Hepatocyte (in vitro differentiated cells): Measurements from ENCODE around the gene MED15. TPM values are rescaled to one million over a fixed set of nuclear protein-coding genes. Genes with fewer than 3 reads are reported as not detected.

ENCODE experiments used
- DNase-seq: peaks from one replicate; pipeline ENCODE4 v3.0.0-alpha.2; 2016; ENCODE audit warnings: low spot score
- H2AFZ ChIP-seq: fragments of 200-600 bp; sonication (generic); 2 replicates; pipeline ENCODE4 v1.6.0; 2016; ENCODE audit warnings: antibody characterized with exemption, mild to moderate bottlenecking
- H3K27ac ChIP-seq: fragments of 200-600 bp; sonication (generic); 2 replicates; pipeline ENCODE4 v1.5.1; 2016; ENCODE audit warnings: mild to moderate bottlenecking
- H3K27me3 ChIP-seq: fragments of 200-600 bp; sonication (generic); 2 replicates; pipeline ENCODE4 v1.6.1; 2016
- H3K36me3 ChIP-seq: fragments of 200-600 bp; sonication (generic); replicated peaks from 2 replicates; pipeline ENCODE4 v1.5.1; 2016; ENCODE audit warnings: low read depth; ENCODE audit not compliant: insufficient read depth
- H3K4me1 ChIP-seq: fragments of 200-600 bp; sonication (generic); 2 replicates; pipeline ENCODE4 v1.5.1; 2016; ENCODE audit warnings: mild to moderate bottlenecking, moderate library complexity; ENCODE audit not compliant: insufficient read depth
- H3K4me2 ChIP-seq: fragments of 200-600 bp; sonication (generic); 2 replicates; pipeline ENCODE4 v1.6.0; 2016
- H3K4me3 ChIP-seq: fragments of 200-600 bp; sonication (generic); 2 replicates; pipeline ENCODE4 v1.5.1; 2016; ENCODE audit warnings: mild to moderate bottlenecking
- H3K79me2 ChIP-seq: fragments of 200-600 bp; sonication (generic); 2 replicates; pipeline ENCODE4 v1.6.0; 2017; ENCODE audit warnings: mild to moderate bottlenecking
- H3K9me2 ChIP-seq: fragments of 200-600 bp; sonication (generic); replicated peaks from 2 replicates; pipeline ENCODE4 v1.6.0; 2017; ENCODE audit warnings: mild to moderate bottlenecking; ENCODE audit not compliant: insufficient read depth
- H3K9me3 ChIP-seq: fragments of 200-600 bp; sonication (generic); 2 replicates; pipeline ENCODE4 v1.5.1; 2016; ENCODE audit warnings: low read depth, mild to moderate bottlenecking
- H4K20me1 ChIP-seq: fragments of 200-600 bp; sonication (generic); 2 replicates; pipeline ENCODE4 v1.6.0; 2016; ENCODE audit warnings: mild to moderate bottlenecking; ENCODE audit not compliant: insufficient read depth, poor library complexity, severe bottlenecking
- CTCF ChIP-seq: fragments of 200-600 bp; sonication (generic); IDR thresholded peaks from 2 replicates; pipeline ENCODE4 v1.5.1; 2016; ENCODE audit warnings: antibody characterized with exemption, mild to moderate bottlenecking; ENCODE audit not compliant: poor library complexity
- EZH2 ChIP-seq: fragments of 200-600 bp; sonication (generic); IDR thresholded peaks from 2 replicates; pipeline ENCODE4 v1.6.1; 2016; ENCODE audit warnings: antibody characterized with exemption, mild to moderate bottlenecking, borderline replicate concordance
- EZH2phosphoT487 ChIP-seq: fragments of 200-600 bp; sonication (generic); IDR thresholded peaks from one replicate; pipeline ENCODE4 v1.6.1; 2018; ENCODE audit warnings: antibody characterized with exemption, mild to moderate bottlenecking, low read depth, moderate library complexity; ENCODE audit not compliant: unreplicated experiment, severe bottlenecking
- WGBS: methylation state at CpG from one replicate; pipeline ENCODE4 v1.1.6; 2016; ENCODE audit warnings: low lambda C conversion rate; ENCODE audit errors: missing lambda C conversion rate; 5-methylcytosine and 5-hydroxymethylcytosine counted together
- polyA plus RNA-seq: library from polyadenylated mRNA; unstranded; fragments of >200 nt; fragmentation: Nextera tagmentation; extraction: Ambion mirVana; gene quantifications from 2 replicates; pipeline ENCODE4 v1.2.1, GENCODE V29; 2016
- total RNA-seq: library from RNA; depleted of rRNA; stranded (reverse); fragments of >200 nt; gene quantifications from 2 replicates; pipeline ENCODE4 v1.2.3, GENCODE V29; 2014

MED15 gene
- total and polyA plus RNA-seq, 2 experiments from 2014 or later = 31.5 to 53.1 TPM

- TF ChIP-seq CTCF (no peak), EZH2phosphoT487 (no peak), EZH2 (no peak)
- H3K27me3 ChIP-seq = no peaks in the 10 kb centered on the region
- DNase-seq = peak; percentile 83
- H3K27ac ChIP-seq = peak overlapping the region; percentile 84
- H3K79me2 ChIP-seq = peaks cover 16% of the 10 kb centered on the region
- peaks cover 27% of the 10 kb centered on the region for H3K4me1 ChIP-seq
- 73% methylated on average over 20 of the region's 20 CpGs for WGBS
- no peaks in the 10 kb centered on the region for H3K9me3 ChIP-seq
- H3K9me2 ChIP-seq = no peaks in the 10 kb centered on the region
- no peak overlapping the region for H3K4me3 ChIP-seq
- peak overlapping the region; percentile 35 for H3K4me2 ChIP-seq
- peaks cover 3% of the 10 kb centered on the region for H4K20me1 ChIP-seq
- H2AFZ ChIP-seq = no peak overlapping the region
- no peaks in the 10 kb centered on the region for H3K36me3 ChIP-seq
Observed at GRCh38 chr22:20569059-20570058, 61.9 kb downstream of the MED15 start.

DNA sequence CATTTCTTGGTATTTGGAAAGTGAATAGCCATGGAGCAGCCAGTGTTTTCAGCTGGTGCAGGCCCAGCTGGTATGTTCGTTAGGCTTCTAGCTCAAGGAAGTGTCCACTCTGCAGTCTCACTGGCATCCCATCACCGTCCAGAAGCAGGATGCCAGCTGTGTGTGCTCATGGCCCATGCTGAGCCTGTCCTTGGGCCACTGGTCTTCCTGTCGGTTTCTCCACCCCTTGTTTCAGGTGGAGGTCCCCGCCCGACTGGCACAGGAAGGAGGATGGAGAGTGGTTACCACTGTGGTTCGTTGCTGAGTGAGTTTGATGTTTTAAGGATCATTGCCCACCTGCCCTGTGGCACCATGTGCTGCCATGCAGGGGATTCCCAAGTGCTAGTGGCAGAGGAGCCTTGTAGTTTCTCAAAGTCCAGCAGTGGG, 63.7 kb downstream of the MED15 start:
- WGBS = 97% methylated on average over 6 of the region's 6 CpGs
- H3K79me2 ChIP-seq = peaks cover 21% of the 10 kb centered on the region
- H3K4me1 ChIP-seq = peaks cover 26% of the 10 kb centered on the region
- no peaks in the 10 kb centered on the region for H3K27me3 ChIP-seq
- no peak for DNase-seq
- H4K20me1 ChIP-seq = peaks cover 3% of the 10 kb centered on the region
- H3K4me2 ChIP-seq = no peak overlapping the region
- no peak for TF ChIP-seq EZH2phosphoT487
- no peak for TF ChIP-seq EZH2
- no peak for TF ChIP-seq CTCF
- no peaks in the 10 kb centered on the region for H3K9me2 ChIP-seq
- no peaks in the 10 kb centered on the region for H3K9me3 ChIP-seq
- no peaks in the 10 kb centered on the region for H3K36me3 ChIP-seq
- H3K27ac ChIP-seq = peak overlapping the region; percentile 3
- no peak overlapping the region for H2AFZ ChIP-seq
- H3K4me3 ChIP-seq = no peak overlapping the region

DNA sequence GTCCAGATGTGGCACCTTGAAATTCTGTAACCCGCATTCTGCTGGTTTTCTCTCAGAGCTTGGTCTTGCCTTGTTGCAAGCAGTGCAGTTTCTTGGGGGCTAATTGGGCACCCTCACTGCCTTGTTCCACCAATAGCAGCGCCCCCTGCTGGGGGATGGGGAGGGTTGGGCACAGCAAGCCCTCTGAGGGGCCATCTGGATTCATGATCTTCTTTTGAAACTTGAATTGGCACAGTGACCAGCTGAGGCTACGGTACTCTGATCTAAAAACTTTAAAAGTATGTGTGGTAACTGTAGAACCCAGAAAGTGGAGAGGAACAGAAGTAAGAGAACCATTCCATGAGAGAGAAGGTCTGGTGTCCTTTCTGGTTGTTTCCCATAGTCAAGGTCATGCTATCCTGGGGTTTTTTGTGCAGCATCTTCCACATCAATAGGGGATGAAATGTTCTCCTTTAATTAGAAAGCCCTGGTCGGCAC, 64.2 kb downstream of the MED15 start:
- WGBS = 77% methylated on average over 4 of the region's 4 CpGs
- Histone ChIP-seq H3K9me2 (no peaks in the 10 kb centered on the region), H3K4me1 (peaks cover 21% of the 10 kb centered on the region), H3K4me3 (no peak overlapping the region), H3K27ac (no peak overlapping the region), H3K9me3 (no peaks in the 10 kb centered on the region), H3K4me2 (no peak overlapping the region), H3K36me3 (no peaks in the 10 kb centered on the region), H3K79me2 (peaks cover 24% of the 10 kb centered on the region), H4K20me1 (peaks cover 3% of the 10 kb centered on the region), H2AFZ (no peak overlapping the region), H3K27me3 (no peaks in the 10 kb centered on the region)
- TF ChIP-seq CTCF (peak; percentile 43), EZH2phosphoT487 (no peak)
- no peak for DNase-seq
